Measurements from ENCODE around the gene SUFU.

GRCh38 chr10:102583435-102584417, 80.0 kb downstream of the SUFU start:
- TF ChIP-seq CTCF (IDR thresholded peaks at IDR 0.05): peak; percentile 76 to 85 (median 83)
- TF ChIP-seq POLR2A (IDR thresholded peaks at IDR 0.05): no peak

Measured in Peyer's patch (tissue), 4 donors.